ENCODE measurements around the gene DYNLT2.

DYNLT2 gene

DNA sequence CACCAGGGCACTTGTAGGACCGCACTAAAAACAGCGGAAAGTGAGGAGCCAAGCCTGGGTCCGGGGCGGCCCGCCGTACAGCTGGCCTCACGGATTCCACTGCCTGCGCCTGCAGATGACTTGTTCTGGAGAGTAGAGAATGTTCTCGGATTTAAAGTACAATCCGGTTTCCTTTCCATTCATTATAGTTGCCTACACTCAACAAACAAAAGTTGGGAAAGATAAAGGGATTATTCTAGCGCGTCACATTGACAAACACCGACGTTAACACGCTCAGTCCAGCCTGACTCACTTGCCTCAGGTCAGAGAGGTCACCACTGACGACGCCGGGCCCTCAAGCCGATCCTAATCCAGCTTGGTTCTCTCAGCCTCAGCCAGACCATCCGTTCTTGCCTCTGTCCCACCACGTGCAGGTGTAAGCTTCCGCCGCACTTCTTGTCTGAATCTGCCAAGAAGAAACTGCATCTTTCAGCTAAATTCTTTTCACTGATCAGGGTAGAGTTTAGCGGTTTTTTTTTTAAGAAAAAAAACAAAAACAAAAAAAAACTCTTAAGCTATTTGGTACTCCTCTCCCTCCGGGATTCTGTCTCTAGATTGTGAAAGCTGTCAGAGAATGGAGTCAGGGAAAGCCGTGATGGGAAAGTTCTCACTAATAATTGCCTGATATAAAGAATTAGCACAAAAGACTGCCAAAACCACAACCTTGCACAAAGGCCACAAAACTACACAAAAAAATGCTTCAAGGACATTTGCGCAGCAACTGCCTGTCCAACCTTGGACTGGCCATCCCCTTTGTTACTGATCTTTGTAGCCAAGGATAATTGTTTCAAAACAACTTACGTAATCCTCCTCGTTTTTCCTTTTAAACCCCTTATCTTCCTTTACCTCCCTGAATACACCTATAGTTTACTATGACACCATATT, 26.0 kb downstream of the DYNLT2 start:
- peak overlapping the region; percentile 81 for H3K4me3 Mint-ChIP-seq
- TF ChIP-seq, protein P1, sequence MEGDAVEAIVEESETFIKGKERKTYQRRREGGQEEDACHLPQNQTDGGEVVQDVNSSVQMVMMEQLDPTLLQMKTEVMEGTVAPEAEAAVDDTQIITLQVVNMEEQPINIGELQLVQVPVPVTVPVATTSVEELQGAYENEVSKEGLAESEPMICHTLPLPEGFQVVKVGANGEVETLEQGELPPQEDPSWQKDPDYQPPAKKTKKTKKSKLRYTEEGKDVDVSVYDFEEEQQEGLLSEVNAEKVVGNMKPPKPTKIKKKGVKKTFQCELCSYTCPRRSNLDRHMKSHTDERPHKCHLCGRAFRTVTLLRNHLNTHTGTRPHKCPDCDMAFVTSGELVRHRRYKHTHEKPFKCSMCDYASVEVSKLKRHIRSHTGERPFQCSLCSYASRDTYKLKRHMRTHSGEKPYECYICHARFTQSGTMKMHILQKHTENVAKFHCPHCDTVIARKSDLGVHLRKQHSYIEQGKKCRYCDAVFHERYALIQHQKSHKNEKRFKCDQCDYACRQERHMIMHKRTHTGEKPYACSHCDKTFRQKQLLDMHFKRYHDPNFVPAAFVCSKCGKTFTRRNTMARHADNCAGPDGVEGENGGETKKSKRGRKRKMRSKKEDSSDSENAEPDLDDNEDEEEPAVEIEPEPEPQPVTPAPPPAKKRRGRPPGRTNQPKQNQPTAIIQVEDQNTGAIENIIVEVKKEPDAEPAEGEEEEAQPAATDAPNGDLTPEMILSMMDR (IDR thresholded peaks at IDR 0.05), result no peak
- H3K4me1 Mint-ChIP-seq, result peaks cover 61% of the 10 kb centered on the region
- peak overlapping the region; percentile 93 for H3K27ac Mint-ChIP-seq
- peaks cover 3% of the 10 kb centered on the region for H3K27me3 Mint-ChIP-seq (ENCODE audit: low read depth, poor library complexity)
- peak; percentile 58 for DNase-seq
- peaks cover 8% of the 10 kb centered on the region for H3K36me3 Mint-ChIP-seq (ENCODE audit: low read depth)
- H3K9me3 Mint-ChIP-seq, result no peaks in the 10 kb centered on the region

DNA sequence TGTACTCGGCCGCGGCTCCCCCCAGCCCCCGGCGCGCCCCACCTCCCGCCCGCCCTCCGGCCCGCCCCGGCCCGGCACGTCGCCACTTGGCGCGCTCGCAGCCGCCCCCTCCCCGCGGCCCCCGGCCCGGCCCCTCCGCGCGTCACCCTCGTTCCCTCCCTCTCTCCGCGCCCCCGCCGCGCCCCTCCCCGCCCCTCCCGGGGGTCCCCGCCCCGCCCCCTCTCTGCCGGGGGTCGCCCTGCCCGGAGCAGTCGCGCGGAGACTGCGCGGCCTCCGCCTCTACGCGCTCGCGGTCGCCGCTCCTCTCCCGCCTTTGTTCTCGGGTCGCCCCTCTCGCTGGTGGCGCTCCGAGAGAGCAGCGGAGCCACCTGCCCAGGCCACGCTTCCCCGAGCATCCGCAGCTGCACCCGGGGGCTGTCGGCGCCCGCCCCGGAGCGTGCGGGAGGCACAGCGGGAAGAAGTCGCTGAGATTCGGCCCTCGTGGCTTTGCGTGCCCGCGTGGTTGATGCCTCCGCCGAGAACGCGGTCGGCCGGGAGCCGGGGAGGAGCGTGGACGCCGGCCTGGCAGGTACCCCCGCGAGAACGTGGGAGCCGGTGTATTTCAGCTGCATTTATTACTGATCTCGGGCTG, 26.8 kb downstream of the DYNLT2 start, which contains the start of gene PHF10:
Gene PHF10 (minus strand): TSS at position 7 of the 631 bp plus-strand sequence. CDS start 569 bp downstream, outside the sequence.
- TF ChIP-seq, protein P1 (IDR thresholded peaks at IDR 0.05), result no peak
- Mint-ChIP-seq H3K36me3 (ENCODE audit: low read depth) (peaks cover 16% of the 10 kb centered on the region), H3K27me3 (ENCODE audit: low read depth, poor library complexity) (peaks cover 3% of the 10 kb centered on the region), H3K4me3 (peak within 1 kb of the TSS; percentile 95), H3K27ac (peak within 1 kb of the TSS; percentile 98), H3K9me3 (no peaks in the 10 kb centered on the region), H3K4me1 (peaks cover 63% of the 10 kb centered on the region)
- DNase-seq, result peak; percentile 87

DNA sequence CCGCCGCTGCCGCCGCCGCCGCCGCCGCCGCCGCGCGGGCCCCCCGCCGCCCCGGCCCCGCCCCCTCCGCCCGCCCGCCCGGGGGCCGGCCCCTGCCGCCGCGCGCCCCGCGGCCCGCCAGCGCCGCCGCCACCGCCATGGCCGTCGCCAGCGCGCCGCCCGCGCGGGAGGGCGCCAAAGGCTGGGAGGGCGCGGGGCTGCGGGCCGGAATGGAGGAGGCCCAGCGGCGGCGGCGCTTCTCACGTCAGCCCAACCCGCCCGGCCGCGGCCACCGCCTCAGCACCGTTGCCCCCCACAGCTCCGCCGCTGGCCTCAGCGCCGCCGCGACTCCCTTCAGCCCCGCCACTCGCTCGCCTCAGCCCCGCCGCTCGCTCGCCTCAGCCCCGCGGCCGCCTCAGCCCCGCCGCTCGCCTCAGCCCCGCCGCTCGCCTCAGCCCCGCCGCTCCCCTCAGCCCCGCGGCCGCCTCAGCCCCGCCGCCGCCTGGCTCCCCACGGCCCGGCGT, 27.3 kb downstream of the DYNLT2 start:
- H3K4me1 Mint-ChIP-seq, result peaks cover 63% of the 10 kb centered on the region

DNA sequence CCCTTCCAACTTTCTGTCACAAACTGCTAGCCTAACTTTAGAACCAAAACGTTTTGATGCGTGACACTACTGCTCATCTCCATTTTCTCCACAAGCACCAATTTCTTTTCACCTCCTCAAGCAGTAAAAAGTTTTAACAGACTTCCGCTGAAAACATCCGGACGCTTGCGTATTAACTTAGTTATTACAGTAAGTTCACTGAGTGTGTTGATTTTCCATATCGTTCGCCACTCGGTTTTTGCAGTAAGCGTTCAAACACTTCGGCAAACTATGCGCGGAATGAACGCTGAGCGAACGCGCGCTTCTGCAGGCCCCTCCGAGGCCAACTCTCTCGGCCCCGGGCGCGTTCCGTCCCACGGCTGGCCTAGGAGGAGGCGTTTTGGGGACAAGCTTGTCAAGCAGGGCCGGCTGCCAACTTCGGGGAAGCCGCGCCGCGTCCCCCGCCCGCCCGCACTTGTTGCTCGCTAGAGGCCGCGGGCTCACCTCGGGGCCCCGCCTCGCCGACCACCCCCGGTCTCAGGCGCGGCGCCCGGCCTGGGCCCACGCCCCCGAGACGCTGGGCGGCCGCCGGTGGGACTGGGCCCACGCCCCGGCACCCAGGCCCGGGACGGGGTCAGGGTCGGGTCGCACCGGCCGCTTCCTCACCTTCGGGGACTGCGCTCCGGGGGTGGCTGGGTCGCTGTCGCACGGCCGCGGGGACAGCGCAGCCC, 28.0 kb downstream of the DYNLT2 start:
- H3K36me3 Mint-ChIP-seq (ENCODE audit: low read depth), result peaks cover 24% of the 10 kb centered on the region
- TF ChIP-seq, protein P1 (IDR thresholded peaks at IDR 0.05), result no peak
- peak overlapping the region; percentile 95 for H3K4me3 Mint-ChIP-seq
- H3K9me3 Mint-ChIP-seq, result no peaks in the 10 kb centered on the region
- peaks cover 3% of the 10 kb centered on the region for H3K27me3 Mint-ChIP-seq (ENCODE audit: low read depth, poor library complexity)
- H3K4me1 Mint-ChIP-seq, result peaks cover 63% of the 10 kb centered on the region
- peak overlapping the region; percentile 98 for H3K27ac Mint-ChIP-seq
- DNase-seq, result peak; percentile 69

More for the DNA sequence above, 27.3 kb downstream of the DYNLT2 start:
- TF ChIP-seq, protein P1 (IDR thresholded peaks at IDR 0.05), result no peak
- H3K27me3 Mint-ChIP-seq (ENCODE audit: low read depth, poor library complexity), result peaks cover 3% of the 10 kb centered on the region
- peak; percentile 70 for DNase-seq
- H3K36me3 Mint-ChIP-seq (ENCODE audit: low read depth), result peaks cover 22% of the 10 kb centered on the region
- peak overlapping the region; percentile 57 for H3K4me3 Mint-ChIP-seq
- H3K27ac Mint-ChIP-seq, result no peak overlapping the region
- H3K9me3 Mint-ChIP-seq, result no peaks in the 10 kb centered on the region

DNA sequence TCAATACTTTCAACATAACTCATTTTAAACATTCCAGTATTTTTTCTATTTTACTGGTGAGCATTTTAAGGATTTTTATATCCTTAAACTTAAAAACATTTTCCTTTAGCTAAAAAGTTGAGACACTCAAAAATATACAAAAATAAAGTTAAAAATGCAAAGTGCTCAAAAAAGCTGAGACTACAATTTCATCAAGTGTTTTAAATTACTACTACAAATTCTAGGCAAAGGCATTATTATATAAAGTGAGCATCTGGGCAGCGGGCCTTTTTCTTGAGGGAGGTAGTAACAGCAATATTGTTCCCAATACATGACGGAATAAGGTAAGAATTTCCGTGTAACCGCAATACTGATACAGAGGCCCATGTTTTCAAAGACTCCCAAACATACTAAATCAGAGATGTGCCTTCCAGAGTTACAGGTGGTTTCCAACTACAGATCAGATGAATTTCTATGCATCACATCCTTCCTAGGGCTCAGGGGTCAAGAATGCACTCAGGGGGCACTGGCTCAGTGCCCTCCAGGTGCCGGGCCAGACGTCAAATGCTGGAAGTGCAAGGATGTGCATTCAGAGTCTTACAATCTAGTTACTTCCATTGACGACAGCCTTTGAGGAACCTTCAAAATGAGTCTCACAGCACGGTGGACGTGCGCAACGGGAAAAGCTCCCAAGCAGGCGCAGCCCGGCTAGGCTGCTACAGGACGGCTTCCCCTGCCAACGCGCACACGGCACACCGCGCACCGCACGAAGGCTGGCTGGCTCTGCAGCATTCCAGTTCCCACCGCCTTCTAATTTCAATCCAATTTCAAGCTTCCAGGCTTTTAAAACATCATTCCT, 28.8 kb downstream of the DYNLT2 start:
- H3K9me3 Mint-ChIP-seq, result no peaks in the 10 kb centered on the region
- peak overlapping the region; percentile 95 for H3K4me3 Mint-ChIP-seq
- H3K27ac Mint-ChIP-seq, result peak overlapping the region; percentile 98
- peaks cover 57% of the 10 kb centered on the region for H3K4me1 Mint-ChIP-seq
- TF ChIP-seq, protein P1 (IDR thresholded peaks at IDR 0.05), result no peak
- DNase-seq, result peak; percentile 44
- peaks cover 3% of the 10 kb centered on the region for H3K27me3 Mint-ChIP-seq (ENCODE audit: low read depth, poor library complexity)
- peaks cover 27% of the 10 kb centered on the region for H3K36me3 Mint-ChIP-seq (ENCODE audit: low read depth)
